Vagina (tissue), 2 donors: Measurements from ENCODE around the gene AMOTL1. TPM values are rescaled to one million over a fixed set of nuclear protein-coding genes. Genes with fewer than 3 reads are reported as not detected.

ENCODE experiments used
- DNase-seq, 2 donors: peaks; one replicate each; pipeline ENCODE4 v3.0.0-alpha.2; 2017; ENCODE audit errors: extremely low spot score in 2 of 2
- H3K27ac ChIP-seq: fragments of 200-600 bp; sonication (generic); one replicate; pipeline ENCODE4 v1.5.1; 2019
- H3K27me3 ChIP-seq: fragments of 200-600 bp; sonication (generic); one replicate; pipeline ENCODE4 v1.5.1; 2019
- H3K36me3 ChIP-seq, 2 donors: fragments of 200-600 bp; sonication (generic); one replicate each; pipeline ENCODE4 v1.5.1; 2017 to 2019
- H3K4me1 ChIP-seq: fragments of 200-600 bp; sonication (generic); one replicate; pipeline ENCODE4 v1.5.1; 2019
- H3K4me3 ChIP-seq, 2 donors: fragments of 200-600 bp; sonication (generic); 1 replicate in 1 of 2; 2 replicates in 1 of 2; pipeline ENCODE4 v1.5.1; 2016 to 2019
- H3K9me3 ChIP-seq: fragments of 200-600 bp; sonication (generic); one replicate; pipeline ENCODE4 v1.5.1; 2019
- POLR2A ChIP-seq, 2 donors: fragments of 450-650 bp; IDR thresholded peaks; one replicate each; pipeline ENCODE4 v1.6.1; 2017; ENCODE audit warnings: antibody characterized with exemption in 2 of 2, mild to moderate bottlenecking in 2 of 2, moderate library complexity in 2 of 2
- POLR2AphosphoS5 ChIP-seq, 2 donors: sonication (generic); formaldehyde crosslinking; IDR thresholded peaks; one replicate each; pipeline ENCODE4 v1.9.0; 2017; ENCODE audit warnings: antibody characterized with exemption in 2 of 2, mild to moderate bottlenecking in 2 of 2, low read depth in 1 of 2; ENCODE audit not compliant: insufficient read depth in 1 of 2
- intact Hi-C: fragments of 100-400 bp; cut with DNase I; formaldehyde crosslinking; loops from one replicate; pipeline ENCODE4 v1.15.1; 2023
- total RNA-seq: library from RNA; depleted of rRNA; stranded (reverse); fragments of >200 nt; gene quantifications from one replicate; pipeline ENCODE4 v1.2.3, GENCODE V29; 2016
- TF ChIP-seq, protein P1 (sequence below), 3 experiments: fragments of 450-650 bp in 2 of 3; fragments of 200-600 bp in 1 of 3; sonication (generic) in 1 of 3; IDR thresholded peaks; one replicate each; pipeline ENCODE4 v1.5.1; 2017 to 2019; ENCODE audit warnings: antibody characterized with exemption in 3 of 3, mild to moderate bottlenecking in 2 of 3, moderate library complexity in 2 of 3

AMOTL1 gene
- total RNA-seq, 1 donor from 2014 or later: 45.7 TPM

DNA sequence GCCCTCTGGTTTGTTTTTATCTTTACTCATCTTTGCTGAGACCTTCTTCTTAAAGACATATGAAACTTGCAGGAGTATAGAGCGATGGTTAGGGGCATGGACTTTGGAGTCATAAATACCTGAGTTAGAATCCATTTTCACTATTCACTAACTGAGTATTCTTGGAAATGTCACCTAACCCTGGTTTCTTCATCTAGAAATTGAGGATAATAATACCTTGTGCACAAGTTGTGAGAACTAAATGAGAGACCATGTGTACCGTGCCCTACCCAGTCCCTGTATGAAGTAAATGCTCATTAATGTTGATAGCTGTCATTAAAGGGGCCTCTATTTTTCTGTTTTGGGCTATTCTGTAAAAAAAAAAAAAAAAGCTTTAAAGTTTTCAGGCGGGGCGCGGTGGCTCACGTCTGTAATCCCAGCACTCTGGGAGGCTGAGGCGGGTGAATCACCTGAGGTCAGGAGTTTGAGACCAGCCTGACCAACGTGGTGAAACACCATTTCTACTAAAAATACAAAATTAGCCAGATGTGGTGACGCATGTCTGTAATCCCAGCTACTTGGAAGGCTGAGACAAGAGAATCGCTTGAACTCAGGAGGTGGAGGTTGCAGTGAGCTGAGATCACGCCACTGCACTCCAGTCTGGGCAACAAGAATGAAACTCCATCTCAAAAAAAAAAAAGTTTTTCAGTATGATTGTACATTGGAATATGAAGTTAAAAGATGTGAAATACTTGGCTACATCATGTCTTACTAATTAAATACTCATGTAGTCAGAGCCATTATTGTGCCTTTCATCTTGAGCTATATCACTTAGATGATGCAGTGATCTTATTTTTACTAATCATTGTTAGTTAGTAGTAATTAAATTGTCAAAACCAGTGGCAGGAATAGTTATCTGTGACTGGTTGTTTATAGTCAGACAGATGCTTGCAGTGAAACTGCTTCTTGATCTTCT is 95.0 kb downstream of the AMOTL1 start:
- no peaks in the 10 kb centered on the region for H3K4me1 ChIP-seq
- no peak overlapping the region for H3K4me3 ChIP-seq
- TF ChIP-seq POLR2A (IDR thresholded peaks at IDR 0.05) (no peak), POLR2AphosphoS5 (IDR thresholded peaks at IDR 0.05; ENCODE audit: insufficient read depth in 1 of 2, low read depth in 1 of 2) (no peak)
- TF ChIP-seq, protein P1, sequence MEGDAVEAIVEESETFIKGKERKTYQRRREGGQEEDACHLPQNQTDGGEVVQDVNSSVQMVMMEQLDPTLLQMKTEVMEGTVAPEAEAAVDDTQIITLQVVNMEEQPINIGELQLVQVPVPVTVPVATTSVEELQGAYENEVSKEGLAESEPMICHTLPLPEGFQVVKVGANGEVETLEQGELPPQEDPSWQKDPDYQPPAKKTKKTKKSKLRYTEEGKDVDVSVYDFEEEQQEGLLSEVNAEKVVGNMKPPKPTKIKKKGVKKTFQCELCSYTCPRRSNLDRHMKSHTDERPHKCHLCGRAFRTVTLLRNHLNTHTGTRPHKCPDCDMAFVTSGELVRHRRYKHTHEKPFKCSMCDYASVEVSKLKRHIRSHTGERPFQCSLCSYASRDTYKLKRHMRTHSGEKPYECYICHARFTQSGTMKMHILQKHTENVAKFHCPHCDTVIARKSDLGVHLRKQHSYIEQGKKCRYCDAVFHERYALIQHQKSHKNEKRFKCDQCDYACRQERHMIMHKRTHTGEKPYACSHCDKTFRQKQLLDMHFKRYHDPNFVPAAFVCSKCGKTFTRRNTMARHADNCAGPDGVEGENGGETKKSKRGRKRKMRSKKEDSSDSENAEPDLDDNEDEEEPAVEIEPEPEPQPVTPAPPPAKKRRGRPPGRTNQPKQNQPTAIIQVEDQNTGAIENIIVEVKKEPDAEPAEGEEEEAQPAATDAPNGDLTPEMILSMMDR (IDR thresholded peaks at IDR 0.05): no peak
- intact Hi-C loops: no loop called here
- no peaks in the 10 kb centered on the region for H3K9me3 ChIP-seq
- H3K27ac ChIP-seq: no peak overlapping the region
- peaks cover 0 to 65% of the 10 kb centered on the region in 2 donors for H3K36me3 ChIP-seq
- no peaks in the 10 kb centered on the region for H3K27me3 ChIP-seq
- no peak for DNase-seq

DNA sequence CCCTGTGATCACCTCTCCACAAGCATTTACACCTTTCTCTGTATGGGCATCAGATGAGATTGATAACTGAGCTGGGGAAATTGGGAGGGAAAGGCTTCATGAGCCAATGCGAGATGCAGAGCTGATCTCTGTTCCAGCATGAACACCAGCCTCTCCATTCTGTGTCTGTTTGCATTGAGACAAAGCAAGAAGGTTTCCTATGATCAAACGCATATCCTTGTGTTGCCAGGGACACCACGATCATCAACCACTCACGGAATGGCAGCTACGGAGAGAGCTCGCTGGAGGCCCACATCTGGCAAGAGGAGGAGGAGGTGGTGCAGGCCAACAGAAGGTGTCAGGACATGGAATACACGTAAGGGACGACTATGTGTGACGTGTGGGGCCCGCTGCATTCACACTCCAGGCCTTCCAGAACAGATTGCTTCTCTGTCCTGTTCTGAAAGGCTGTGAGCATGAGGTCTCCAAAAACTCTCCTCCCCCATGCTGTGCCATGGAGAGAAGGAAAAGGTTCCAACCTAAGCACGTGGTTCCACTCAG is 96.4 kb downstream of the AMOTL1 start:
- DNase-seq: no peak
- no peak overlapping the region for H3K27ac ChIP-seq
- intact Hi-C loops: no loop called here
- TF ChIP-seq POLR2A (IDR thresholded peaks at IDR 0.05) (no peak), POLR2AphosphoS5 (IDR thresholded peaks at IDR 0.05; ENCODE audit: insufficient read depth in 1 of 2, low read depth in 1 of 2) (no peak)
- TF ChIP-seq, protein P1 (IDR thresholded peaks at IDR 0.05): no peak
- peaks cover 0 to 61% of the 10 kb centered on the region in 2 donors for H3K36me3 ChIP-seq
- H3K27me3 ChIP-seq: no peaks in the 10 kb centered on the region
- H3K9me3 ChIP-seq: no peaks in the 10 kb centered on the region
- no peak overlapping the region for H3K4me3 ChIP-seq
- H3K4me1 ChIP-seq: no peaks in the 10 kb centered on the region

DNA sequence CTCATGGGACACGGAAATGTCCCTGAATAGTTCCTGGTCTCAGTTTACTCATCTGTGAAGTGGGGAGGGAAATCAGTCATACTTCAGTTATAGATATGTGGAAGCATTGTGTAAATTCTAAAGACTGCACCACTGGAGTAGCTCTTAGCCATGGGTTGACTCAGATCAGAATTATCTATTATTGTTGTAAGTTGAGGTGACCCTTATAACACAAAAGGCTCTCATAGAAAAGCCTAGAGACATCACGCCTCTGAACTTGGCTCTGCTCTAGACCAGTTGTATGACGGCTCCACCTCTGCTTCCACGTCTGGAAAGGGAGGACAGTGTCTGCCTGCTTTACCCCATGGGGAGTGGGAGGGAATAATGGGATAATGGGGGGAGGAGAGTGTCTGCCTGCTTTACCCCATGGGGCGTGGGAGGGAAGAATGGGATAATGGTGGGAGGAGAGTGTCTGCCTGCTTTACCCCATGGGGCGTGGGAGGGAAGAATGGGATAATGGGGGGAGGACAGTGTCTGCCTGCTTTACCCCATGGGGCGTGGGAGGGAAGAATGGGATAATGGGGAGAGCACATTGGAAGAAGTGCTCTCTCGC is 98.2 kb downstream of the AMOTL1 start:
- no peaks in the 10 kb centered on the region for H3K4me1 ChIP-seq
- peaks cover 0 to 69% of the 10 kb centered on the region in 2 donors for H3K36me3 ChIP-seq
- no peak overlapping the region for H3K4me3 ChIP-seq
- TF ChIP-seq POLR2A (IDR thresholded peaks at IDR 0.05) (no peak), POLR2AphosphoS5 (IDR thresholded peaks at IDR 0.05; ENCODE audit: insufficient read depth in 1 of 2, low read depth in 1 of 2) (no peak)
- TF ChIP-seq, protein P1 (IDR thresholded peaks at IDR 0.05): no peak
- DNase-seq: peak in 1 of 2 donors; percentile 5
- no peaks in the 10 kb centered on the region for H3K9me3 ChIP-seq
- intact Hi-C loops: no loop called here
- H3K27ac ChIP-seq: no peak overlapping the region
- no peaks in the 10 kb centered on the region for H3K27me3 ChIP-seq

DNA sequence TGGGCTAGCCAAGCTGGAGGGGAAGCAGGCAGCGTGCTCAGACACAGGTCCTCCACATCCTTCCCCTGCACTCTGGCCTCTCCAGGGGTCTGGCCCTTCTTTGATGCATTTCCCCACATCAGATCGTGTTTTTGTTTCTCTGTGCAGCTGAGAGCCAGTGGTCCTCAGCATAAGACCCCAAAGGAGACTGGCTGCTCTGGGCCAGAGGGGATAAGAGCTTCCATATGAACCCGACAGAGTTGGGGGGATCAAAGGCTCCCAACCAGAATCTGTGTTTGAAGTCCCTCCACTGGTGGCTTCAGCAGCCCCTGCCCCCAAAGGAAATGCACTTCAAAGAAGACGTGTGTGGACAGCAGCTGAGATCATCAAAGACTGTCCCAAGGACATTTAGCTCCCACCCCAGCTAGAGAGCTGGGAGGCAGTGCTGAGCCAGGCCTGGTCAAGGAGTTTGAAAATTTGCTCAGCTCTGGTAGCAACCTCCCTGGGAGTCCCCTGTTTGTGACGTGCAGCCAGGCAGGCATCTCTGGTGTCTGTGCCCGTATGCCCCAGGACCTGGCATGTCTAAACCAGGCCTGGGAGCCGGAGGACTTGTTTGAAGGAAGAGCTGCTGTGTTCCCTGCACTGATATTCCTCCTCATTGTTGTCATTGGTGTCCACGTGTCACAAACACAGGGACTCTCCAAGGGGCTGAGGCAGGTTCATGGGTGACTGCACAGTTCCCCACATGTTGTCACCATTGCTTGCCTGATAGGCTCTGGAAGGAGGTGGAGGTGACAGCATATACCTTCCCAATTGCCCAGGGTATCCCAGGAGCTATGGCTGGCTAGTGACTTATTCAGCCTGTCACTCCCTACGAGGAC is 99.0 kb downstream of the AMOTL1 start:
- Histone ChIP-seq H3K36me3 (peaks cover 0 to 70% of the 10 kb centered on the region in 2 donors), H3K9me3 (no peaks in the 10 kb centered on the region), H3K27me3 (no peaks in the 10 kb centered on the region), H3K4me1 (no peaks in the 10 kb centered on the region), H3K27ac (no peak overlapping the region), H3K4me3 (no peak overlapping the region)
- DNase-seq: peak in 1 of 2 donors; percentile 79
- no peak for TF ChIP-seq POLR2AphosphoS5 (IDR thresholded peaks at IDR 0.05; ENCODE audit: insufficient read depth in 1 of 2, low read depth in 1 of 2)
- no peak for TF ChIP-seq POLR2A (IDR thresholded peaks at IDR 0.05)
- TF ChIP-seq, protein P1 (IDR thresholded peaks at IDR 0.05): no peak
- intact Hi-C loops: no loop called here
